HG02623 (cell line): ENCODE results near the gene HK2.
"Not testable (repeated sequence)": the region's sequence is repeated elsewhere in the genome, so short reads cannot be mapped to it uniquely, and the experiment has no call there.

ENCODE experiments used
- ATAC-seq: cut with Tn5 transposase; IDR thresholded peaks from one replicate; pipeline ENCODE4 v1.9.1; 2021; ENCODE audit warnings: moderate library complexity; ENCODE audit not compliant: unreplicated experiment

HK2 gene

DNA sequence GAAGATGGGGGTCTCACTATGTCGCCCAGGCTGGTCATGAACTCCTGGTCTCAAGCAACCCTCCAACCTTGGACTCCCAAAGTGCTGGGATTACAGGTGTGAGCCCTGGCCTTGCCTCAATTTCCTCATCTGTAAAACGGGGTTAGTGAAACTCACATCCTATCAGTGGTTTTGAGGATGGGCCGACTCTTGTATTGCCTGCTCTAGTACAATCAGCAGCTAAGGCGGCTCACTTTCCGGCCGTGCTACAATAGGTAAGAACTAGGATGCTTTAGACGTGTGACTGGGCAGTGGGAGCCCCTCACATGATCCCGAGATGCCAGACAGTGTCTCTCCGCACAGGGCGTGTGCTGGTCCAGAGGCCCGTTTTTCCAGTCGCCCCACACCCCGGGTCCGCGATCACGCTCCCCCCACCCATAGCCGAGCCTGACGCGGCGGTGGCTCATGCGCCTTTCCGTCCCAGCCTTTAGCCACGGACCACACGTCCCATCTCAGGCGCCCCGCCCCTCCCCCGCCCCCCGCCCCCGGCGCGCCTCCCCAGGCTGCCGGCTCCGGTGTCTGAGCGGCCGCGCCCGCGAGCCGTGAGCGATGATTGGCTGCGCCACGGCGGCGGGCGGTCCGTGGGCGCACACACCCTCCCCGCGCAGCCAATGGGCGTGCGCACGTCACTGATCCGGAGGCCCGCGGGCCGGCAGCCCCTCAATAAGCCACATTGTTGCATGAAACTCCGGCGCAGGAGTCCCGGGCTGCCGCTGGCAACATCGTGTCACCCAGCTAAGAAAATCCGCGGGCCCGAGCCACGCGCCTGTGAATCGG is at the start of gene HK2:
TSS of gene HK2 (plus strand) at position 710 of the 816 bp plus-strand sequence. CDS start 454 bp downstream, outside the sequence.
- ATAC-seq, result peak; percentile 72

DNA sequence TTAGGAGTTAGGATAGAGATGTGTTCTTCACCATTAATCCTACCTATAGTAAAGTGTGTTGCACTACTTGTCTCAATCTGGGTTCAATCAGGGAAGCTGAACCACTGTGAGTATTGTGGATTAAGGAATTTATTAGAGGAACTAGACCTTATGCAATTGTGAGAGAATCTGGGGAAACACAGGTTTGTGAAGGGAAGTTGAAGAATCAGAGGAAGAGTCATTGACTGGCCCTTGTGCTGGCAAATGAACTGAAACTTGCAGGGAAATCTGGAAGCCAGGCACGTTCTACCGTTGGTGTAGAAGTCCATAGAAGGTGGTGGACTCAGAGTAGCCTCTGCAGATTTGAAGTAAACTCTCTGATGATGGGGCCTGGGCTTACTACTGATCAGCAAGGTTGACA is 44.7 kb upstream of the HK2 start:
- no peak for ATAC-seq

DNA sequence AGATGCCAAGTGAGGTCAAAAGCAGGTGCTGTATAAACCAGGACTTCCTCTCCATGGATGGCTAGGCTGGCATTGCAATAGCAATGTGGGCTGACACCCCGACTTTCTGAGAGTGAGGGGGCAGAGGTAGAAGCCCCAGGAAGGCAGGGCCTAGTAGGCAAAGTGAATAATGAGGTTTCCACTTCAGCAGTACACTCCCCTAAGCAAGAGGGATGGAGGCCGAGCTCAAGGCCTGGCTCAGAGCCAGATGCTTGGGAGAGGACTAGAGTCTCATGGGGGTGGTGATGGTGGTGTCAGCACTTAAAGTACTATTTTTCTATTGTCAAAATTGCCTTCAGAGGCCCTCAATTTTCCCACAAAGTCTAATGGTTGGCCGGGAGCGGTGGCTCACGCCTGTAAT is 41.6 kb upstream of the HK2 start:
- no peak for ATAC-seq

DNA sequence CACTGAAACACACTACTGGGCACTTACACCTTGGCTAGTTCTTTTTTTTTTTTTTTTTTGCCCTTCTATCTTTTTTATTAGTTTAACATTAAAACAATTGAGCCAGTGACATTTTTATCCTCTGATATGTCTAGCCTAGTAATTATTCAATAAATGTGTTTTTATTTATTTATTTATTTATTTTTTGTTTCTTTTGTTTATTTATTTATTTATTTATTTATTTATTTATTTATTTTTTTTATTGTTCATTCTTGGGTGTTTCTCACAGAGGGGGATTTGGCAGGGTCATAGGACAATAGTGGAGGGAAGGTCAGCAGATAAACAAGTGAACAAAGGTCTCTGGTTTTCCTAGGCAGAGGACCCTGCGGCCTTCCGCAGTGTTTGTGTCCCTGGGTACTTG is 39.0 kb upstream of the HK2 start:
- ATAC-seq, result not testable (repeated sequence)

DNA sequence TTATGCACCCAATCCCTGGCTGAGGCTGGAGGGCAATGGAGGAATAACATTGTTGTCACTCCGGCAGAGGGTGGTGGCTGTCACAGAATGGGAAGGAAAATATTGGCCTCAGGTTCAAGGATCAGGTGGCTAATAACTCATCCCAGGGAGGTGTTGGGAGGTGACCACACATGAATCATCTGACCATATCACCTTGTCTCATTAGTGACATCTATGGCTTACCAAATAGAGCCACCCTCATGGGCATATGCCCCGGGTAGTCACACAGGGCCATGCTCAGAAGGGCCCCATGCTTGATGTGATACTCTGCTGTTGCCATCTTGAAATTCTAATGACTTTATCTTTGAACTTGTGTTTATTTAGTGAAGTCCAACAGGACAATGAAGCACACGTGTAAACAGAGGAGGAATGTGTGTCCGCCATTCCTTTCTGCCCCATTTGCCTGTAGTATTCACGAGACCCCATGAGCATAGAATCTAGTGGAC is 27.5 kb upstream of the HK2 start:
- ATAC-seq, result no peak

DNA sequence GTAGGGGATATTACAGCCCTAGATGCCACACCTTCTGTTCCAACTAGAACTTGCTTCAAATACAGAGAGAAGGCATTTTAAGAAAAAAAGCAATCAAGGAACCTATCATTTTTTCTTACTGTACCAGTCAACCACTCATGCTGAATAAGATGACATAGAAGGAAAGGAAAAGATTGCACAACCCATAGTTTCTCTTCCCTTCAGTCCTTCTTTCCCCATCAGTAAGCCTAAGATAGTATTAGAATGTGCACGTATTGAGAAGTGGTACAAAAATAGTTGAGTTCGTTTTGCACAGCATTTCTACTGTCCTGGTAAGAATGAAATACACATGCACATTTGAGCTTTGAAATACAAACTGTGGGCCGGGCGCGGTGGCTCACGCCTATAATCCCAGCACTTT is 27.0 kb upstream of the HK2 start:
- no peak for ATAC-seq

DNA sequence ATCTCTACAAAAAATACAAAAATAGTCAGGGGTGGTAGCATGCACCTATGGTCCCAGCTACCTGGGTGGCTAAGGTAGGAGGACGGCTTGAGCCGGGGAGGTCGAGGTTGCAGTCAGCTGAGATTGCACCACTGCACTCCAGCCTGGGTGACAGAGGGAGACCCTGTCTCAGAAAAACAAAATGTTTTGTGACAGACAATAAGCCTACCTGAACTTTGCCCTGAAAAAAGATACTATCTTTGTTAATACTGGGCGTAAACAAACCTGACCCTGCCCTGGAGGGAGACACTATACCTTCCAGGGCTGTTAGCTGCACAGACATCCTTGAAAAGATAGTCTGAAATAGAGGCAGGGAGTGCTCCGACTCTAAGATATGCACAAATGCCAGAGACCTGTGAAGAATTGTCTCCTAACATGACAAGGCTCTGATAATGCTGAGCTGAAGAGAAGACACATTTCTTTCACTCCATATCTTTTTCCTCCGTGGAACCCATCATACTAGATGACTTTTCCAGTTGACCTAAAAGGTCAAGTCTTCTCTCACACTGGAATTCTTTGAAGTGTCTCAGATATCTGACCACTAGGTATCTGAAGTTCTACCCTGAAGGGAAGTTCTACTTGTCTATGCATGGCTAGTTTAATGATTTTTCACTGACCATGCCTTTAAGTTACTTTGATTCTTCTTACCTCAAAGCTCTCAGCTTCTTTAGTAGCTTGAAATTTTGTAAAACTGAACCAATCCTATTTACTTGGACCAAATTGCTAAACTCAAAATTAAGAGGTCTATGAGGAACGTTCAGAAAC is 20.9 kb upstream of the HK2 start:
- ATAC-seq, result no peak

DNA sequence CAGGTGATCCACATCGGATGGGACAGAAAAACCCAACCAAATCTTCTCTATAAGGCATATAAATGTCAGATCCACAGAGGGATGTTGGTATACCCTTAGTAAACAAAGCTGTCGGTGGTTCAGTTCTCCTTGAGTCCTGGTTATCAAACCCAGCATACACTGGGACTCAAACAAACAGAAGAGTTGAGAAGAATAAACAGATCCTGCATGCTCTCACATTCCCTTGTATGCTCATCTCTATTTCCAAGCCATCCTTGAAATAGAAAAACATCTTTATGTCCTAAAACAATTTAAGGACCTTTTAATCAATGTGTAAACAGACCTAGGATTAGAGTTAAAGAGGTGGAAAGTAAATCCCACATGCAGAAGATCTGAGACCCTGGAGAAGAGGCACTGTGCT is 19.8 kb upstream of the HK2 start:
- ATAC-seq, result no peak

DNA sequence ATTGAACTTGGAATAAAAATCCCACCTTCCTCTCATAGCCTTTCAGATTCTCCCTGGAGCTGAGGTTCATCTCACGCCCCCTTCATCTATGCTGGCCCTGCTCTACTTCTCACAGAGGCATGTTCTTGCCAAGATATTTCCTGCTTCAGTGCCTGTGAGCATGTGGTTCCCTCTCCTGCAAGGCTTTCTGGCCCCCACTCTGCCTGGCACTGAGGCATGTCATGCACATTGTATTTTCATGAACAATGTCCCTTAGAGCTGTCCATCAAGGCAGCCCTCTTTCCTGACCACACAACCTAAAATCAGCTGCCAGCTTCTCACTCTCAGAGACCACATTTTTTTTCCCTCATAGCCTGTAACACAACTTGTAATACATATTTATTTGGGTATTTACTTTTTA is 18.0 kb upstream of the HK2 start:
- ATAC-seq, result no peak

DNA sequence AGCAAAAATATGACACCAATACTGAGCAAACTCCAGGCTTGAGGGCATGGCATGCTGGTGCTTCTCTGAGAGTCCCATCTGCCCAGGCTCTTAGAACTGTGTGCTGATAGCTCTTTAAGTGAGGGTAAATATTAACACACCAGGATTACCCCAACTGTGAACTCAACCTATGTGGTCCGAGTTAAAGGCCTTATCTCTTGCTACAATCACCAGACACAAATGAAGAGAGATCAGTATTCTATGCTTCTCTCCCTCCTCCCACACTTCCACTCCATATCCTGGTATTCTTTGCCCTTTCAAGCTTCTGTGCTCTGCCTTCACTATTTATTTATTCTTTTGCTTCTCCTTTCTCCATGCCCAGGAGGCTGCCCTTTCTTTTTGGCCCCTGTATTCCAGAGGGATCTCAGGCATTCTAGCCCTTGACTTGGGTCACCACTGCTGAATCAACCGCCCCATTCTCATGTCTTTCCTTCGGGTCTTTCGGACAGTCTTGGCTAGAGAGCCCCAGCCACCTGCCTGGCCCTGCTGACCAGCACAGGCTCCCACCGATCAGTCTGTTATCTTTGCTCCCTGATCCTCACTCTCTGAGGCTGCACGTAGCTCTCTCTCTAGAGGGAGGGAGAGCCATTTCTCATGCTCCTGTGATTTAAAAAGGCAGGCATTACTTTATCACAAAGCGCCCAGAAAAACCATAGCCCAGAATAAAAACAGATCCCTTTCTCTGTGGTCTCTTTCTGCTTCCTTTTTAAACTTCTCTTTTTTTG is 17.2 kb upstream of the HK2 start:
- no peak for ATAC-seq

DNA sequence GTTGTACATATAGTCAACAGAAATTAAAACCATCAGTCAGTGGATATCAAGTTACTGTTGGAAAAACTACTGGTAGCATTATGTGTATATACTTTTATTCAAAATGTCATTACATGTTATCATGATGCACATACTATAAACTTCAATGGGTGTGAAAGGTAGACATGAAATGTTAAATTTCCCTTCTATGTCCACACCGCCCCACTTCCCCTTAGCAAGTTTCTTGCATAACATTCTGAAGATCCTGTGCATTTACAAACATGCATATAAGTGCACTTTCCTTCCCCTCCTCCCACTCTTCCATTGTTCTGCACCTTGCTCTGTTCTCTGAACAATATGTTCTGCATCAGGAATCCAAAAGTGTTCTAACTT is 16.6 kb upstream of the HK2 start:
- ATAC-seq, result no peak

DNA sequence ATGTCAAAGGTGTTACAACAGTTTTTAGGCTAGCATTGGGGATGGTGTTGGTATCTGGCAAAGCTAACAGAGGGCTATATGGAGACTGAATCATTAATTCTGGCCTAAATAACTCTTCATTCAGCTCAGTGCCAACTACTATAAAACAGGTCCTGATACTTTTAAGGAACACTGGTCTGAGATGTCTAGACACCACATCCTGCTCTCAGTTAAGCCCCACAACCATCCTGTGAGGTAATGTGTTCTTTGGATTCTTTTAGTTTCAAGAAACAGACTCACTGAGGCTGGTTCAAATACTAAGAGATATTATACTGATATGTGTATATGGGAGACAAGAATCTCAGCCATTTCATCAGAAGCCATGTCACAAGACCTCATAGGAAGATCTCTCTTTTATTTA is 14.2 kb upstream of the HK2 start:
- ATAC-seq, result no peak

DNA sequence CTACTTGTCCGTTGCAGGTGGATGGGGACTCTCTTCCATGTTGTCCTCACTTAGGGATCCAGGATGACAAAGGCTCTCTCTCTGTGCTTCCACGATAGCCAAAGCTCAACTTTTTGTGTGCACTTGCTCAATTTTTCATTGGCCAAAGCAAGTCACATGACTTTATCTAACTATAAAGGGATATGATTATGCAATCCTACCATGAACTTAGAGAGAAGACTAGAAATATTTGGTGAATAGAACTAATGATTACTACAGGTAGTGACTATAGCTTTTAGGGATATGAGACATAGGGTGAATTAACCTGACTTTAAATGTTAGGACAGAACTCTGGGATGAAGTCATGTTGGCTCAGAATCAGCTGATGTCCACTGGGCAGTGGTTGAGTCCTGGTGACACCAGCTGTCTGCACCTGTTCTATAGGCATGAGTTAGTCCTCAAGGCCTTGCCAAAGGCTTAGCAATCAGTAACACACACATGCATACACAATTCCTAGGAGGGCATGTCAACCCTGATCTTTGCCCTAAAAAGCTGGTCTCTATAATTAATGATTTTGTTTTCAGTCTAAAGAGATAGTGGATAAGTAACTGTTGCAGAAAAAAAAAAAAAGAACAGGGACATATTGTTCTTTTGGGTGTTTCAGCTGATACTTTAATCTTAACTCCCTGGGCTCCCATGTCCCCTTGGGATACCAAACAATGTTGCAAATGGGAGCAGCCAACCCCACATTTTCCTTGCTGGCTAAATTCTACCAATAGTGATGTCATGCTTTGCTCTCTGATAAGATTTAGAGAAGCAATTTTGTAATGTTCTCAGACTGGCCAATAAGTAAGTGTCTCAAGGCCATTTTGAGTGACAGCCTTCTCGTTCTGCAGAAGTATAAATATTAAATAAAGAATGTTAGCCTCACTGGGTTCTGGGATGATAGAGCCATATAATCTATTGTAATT is 12.5 kb upstream of the HK2 start:
- ATAC-seq, result no peak

DNA sequence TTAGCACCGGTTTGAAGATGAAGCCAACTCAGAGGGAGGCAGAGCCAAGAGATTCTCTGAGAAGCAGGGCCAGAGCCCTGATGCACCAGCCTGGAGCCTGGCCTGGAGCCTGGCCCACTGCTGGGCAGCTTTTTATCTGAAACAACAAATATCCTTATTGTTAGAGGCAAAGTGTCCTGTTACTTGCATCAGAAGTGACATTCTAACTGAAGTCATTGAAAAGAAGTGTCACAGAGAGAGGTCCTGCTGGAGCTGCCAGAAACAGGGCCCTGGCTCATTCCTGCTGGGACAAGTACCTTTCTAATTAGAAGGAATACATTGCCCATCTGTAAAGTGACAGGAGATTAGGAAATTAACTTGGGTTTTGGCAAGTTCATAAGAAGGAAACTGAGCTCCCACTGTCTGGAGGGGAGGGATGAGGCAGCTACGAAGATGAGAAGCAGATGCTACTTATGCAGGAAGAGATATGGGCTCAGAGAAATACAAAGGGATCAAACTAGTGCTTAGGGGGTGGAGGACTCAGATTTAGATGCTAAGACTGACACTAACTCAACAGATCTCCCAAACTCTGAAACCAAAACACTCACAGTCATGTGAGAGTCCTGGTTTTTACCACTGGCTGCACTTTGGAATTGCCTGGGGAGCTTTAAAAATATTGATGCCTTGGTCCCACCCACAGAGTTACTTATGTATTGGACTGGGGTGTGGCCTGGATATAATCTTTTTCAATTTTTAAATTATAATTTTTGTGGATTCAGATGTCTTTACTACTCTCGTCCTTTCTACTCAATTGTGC is 11.0 kb upstream of the HK2 start:
- no peak for ATAC-seq

DNA sequence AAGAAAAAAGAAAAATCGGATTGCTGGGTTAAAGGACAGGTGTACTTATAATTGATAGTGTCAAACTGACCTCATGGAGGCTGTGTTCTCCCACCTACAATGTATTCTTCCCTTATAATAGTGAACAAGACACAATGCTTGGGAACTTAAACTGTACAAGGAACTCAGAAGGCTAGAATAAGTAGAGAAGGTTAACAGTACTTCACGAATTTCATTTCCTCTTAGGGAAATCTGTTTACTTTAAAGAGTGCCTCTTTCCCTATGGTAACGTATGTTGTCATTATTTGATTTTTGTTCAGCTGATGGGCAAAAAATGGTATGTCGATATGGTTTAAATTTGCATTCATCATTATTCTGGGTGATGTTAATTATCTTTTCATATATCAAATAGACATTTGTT is 9.2 kb upstream of the HK2 start:
- ATAC-seq, result no peak

DNA sequence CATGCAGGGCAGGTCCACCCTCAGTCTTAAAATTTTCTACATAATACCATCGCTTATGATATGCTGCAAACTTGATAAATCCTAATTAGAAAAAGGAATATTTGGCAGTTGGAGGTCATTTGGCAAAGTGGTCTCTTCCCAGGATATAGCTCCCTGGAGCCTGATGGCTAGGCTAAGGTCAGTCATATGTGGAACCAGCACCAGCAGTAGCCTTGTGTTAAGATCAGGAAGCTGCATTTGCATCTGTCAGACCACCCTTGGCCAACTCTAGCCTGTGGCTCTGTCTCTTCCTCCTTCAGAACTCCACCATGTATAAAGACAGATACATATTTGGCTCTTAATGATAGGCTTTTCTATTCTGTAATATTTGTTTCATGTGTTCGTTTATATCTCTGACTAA is 5.4 kb upstream of the HK2 start:
- ATAC-seq, result no peak

DNA sequence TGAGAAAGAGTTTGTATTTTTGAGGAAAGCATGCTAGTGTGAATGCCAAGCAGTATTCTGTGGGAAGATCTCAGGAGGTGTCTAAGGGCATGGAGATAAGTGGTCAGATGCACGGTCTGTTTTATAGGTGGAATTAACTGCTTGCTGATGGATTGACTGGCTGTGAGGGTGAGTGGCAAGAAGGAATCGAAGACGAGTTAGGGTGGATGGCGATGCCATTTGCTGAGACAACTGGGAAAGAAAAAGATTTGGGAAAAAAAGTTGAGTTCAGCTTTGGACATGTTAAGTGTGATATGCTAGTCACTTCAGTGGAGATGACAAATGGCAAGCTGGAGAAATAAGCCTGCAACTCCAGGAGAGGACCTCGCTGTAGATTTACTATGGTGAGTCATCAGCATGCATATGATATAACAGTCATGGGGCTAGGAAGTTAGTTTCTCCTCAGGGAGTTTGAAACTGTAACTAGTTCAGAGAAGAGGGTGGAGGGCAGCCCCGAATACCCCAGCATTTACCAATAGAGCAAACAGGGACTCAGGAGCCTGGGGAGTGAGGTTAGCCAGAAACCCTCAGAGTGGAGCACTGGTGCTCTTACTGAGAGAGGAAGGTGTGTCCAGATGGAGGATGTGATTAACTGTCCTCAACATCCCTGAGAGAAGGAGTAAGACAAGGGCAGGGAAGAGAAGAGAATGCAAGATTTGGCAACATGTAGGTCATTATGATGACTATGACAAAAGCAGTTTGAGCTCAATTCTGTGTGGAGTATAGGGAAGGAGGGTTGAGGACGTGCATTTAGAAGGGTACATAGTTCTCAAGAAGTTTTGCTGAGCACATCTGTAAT is 2.0 kb upstream of the HK2 start:
- no peak for ATAC-seq

DNA sequence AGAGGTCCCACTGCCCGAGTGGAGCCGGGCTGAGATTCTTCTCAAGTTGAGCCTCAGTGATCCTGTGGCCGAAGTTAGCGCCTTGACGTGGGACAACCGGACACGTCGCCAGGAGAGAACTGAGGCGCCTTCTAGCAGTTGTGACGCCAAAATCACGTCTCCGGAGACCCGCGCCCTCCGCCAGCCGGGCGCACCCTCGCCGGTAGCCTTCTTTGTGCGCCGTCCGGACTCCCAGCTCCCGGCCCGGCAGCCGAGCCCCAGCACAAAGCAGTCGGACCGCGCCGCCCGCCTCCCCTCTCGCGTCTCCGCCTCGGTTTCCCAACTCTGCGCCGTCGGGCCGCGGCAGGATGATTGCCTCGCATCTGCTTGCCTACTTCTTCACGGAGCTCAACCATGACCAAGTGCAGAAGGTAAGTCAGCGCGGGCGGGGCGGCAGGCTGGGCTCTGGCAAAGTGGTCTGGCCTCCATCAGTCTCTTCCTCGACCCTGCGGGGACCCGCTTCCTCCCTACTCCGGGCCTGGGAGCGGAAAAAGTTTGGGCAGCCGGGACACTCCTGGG is 386 bp downstream of the HK2 start:
- ATAC-seq, result peak; percentile 3
